C4-2B (cell line): ENCODE data around the gene ZNF681.

Source experiments
- CTCF ChIP-seq: fragments of 450-650 bp; conservative IDR thresholded peaks from 2 replicates; pipeline ENCODE4 v1.5.1; 2017; ENCODE audit warnings: mild to moderate bottlenecking
- ZFX ChIP-seq: fragments of 450-650 bp; IDR thresholded peaks from 2 replicates; pipeline ENCODE4 v1.6.1; 2017

- no peak for TF ChIP-seq CTCF
- no peak for TF ChIP-seq ZFX
These were observed 41.6 kb upstream of the ZNF681 start for GRCh38 chr19:23800271-23800670.
